Subcutaneous abdominal adipose tissue (tissue), 5 donors: Measurements from ENCODE around the gene ADAMTSL5.
"Not testable (repeated sequence)": the region's sequence is repeated elsewhere in the genome, so short reads cannot be mapped to it uniquely, and the experiment has no call there.

Experiments
- H3K27ac ChIP-seq: one replicate; pipeline ENCODE4 v1.7.0; 2013; ENCODE audit warnings: low read depth, mild to moderate bottlenecking, inconsistent platforms, low read length, moderate library complexity
- H3K27me3 ChIP-seq, 5 donors: one replicate each; pipeline ENCODE4 v1.7.0; 2013; ENCODE audit warnings: low read length in 5 of 5, inconsistent platforms in 1 of 5; ENCODE audit not compliant: control insufficient read depth in 5 of 5, insufficient read depth in 4 of 5
- H3K36me3 ChIP-seq, 5 donors: one replicate each; pipeline ENCODE4 v1.7.0; 2013; ENCODE audit warnings: low read length in 5 of 5; ENCODE audit not compliant: control insufficient read depth in 5 of 5, insufficient read depth in 5 of 5
- H3K4me1 ChIP-seq, 5 donors: one replicate each; pipeline ENCODE4 v1.7.0; 2013; ENCODE audit warnings: low read length in 5 of 5, mild to moderate bottlenecking in 3 of 5, moderate library complexity in 1 of 5; ENCODE audit not compliant: control insufficient read depth in 5 of 5, insufficient read depth in 5 of 5
- H3K4me3 ChIP-seq, 5 donors: one replicate each; pipeline ENCODE4 v1.7.0; 2013; ENCODE audit warnings: low read length in 5 of 5, low read depth in 1 of 5
- H3K9ac ChIP-seq, 5 donors: one replicate each; pipeline ENCODE4 v1.7.0; 2013; ENCODE audit warnings: low read length in 5 of 5, mild to moderate bottlenecking in 4 of 5, moderate library complexity in 3 of 5
- H3K9me3 ChIP-seq, 5 donors: one replicate each; pipeline ENCODE4 v1.7.0; 2013; ENCODE audit warnings: low read length in 5 of 5; ENCODE audit not compliant: control insufficient read depth in 5 of 5
- donor health status: healthy.
- donor health status: healthy.
- donor health status: healthy.
- donor health status: healthy.
- donor health status: healthy.

ADAMTSL5 gene

GRCh38 chr19:1524287-1524971 is 11.6 kb upstream of the ADAMTSL5 start:
- peaks cover 33 to 68% (median 57%) of the 10 kb centered on the region in 5 donors for H3K27me3 ChIP-seq
- H3K4me3 ChIP-seq, result no peak overlapping the region
- no peaks in the 10 kb centered on the region for H3K9me3 ChIP-seq

DNA sequence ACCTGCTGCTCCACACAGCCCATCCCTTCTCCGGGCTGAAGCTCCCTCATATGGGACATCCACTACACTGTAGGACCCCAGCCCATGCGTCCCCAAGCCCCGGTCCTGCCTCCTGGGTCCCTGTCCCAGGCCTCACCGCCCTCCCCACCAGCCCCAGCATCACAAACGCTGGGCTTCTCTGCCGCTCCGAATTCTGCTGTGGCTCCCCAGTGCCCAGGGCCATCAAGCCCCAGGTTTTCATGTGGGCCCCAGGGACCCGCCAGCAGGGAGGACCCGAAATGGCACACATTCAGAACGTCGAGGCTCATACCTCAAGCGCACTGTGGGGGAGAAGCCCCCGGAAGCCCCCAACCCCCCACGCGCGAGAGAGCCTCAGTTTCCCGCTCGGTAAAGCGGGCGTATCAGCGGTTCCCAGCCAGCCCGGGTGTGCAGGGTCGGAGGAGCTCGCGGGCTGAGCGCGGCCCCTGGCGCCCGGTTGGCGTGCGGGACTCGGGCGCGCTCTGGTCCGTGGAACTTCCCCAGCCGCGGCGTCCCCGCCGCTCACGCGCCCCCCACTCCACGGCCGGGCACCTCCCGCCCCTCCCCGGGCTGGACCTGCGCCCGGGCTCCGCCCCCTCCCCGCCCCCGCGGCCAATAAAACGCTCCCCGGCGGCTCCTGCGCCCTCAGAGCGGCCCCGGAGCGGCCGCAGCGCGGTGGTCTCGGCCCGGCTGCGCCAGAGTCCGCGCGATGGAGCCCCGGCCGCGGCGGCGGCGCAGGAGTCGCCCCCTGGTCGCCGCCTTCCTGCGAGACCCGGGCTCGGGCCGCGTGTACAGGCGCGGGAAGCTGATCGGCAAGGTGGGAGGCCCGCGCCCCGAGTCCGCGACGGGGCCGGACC is 10.8 kb upstream of the ADAMTSL5 start, which contains the start of gene PLK5:
Gene PLK5, plus strand, starts transcription at position 666 of the 875 bp plus-strand sequence. CDS start 2,920 bp downstream, outside the sequence.
- H3K27me3 ChIP-seq, result peaks cover 33 to 66% (median 55%) of the 10 kb centered on the region in 5 donors

More at GRCh38 chr19:1524287-1524971, 11.6 kb upstream of the ADAMTSL5 start:
- peaks cover 0 to 4% (median 3%) of the 10 kb centered on the region in 5 donors for H3K4me1 ChIP-seq
- H3K9ac ChIP-seq, result no peak overlapping the region
- no peaks in the 10 kb centered on the region for H3K36me3 ChIP-seq
- H3K27ac ChIP-seq, result no peak overlapping the region

GRCh38 chr19:1522838-1523237 is 10.0 kb upstream of the ADAMTSL5 start:
- H3K4me1 ChIP-seq, result peaks cover 0 to 4% (median 3%) of the 10 kb centered on the region in 5 donors
- H3K27me3 ChIP-seq, result peaks cover 31 to 72% (median 55%) of the 10 kb centered on the region in 5 donors
- H3K9me3 ChIP-seq, result no peaks in the 10 kb centered on the region
- H3K36me3 ChIP-seq, result no peaks in the 10 kb centered on the region
- no peak overlapping the region for H3K27ac ChIP-seq
- no peak overlapping the region for H3K9ac ChIP-seq
- H3K4me3 ChIP-seq, result no peak overlapping the region

More for the DNA sequence above, 10.8 kb upstream of the ADAMTSL5 start, which contains the start of gene PLK5:
- Histone ChIP-seq H3K4me3 (no peak within 1 kb of the TSS), H3K36me3 (no peaks in the 10 kb centered on the region), H3K9ac (no peak within 1 kb of the TSS), H3K4me1 (peaks cover 0 to 4% (median 3%) of the 10 kb centered on the region in 5 donors), H3K27ac (no peak within 1 kb of the TSS), H3K9me3 (no peaks in the 10 kb centered on the region)

- no peaks in the 10 kb centered on the region for H3K9me3 ChIP-seq
- no peak overlapping the region for H3K9ac ChIP-seq
- no peak overlapping the region for H3K4me3 ChIP-seq
- no peak overlapping the region for H3K27ac ChIP-seq
- no peaks in the 10 kb centered on the region for H3K36me3 ChIP-seq
- H3K4me1 ChIP-seq, result peaks cover 0 to 4% (median 3%) of the 10 kb centered on the region in 5 donors
- peaks cover 28 to 66% (median 50%) of the 10 kb centered on the region in 5 donors for H3K27me3 ChIP-seq
Observed at GRCh38 chr19:1522061-1522460, 9.2 kb upstream of the ADAMTSL5 start.

GRCh38 chr19:1521636-1522035 is 8.8 kb upstream of the ADAMTSL5 start:
- H3K9me3 ChIP-seq, result no peaks in the 10 kb centered on the region
- peaks cover 28 to 62% (median 48%) of the 10 kb centered on the region in 5 donors for H3K27me3 ChIP-seq
- no peak overlapping the region for H3K27ac ChIP-seq
- H3K4me3 ChIP-seq, result no peak overlapping the region
- no peak overlapping the region for H3K9ac ChIP-seq
- H3K4me1 ChIP-seq, result peaks cover 0 to 4% (median 3%) of the 10 kb centered on the region in 5 donors
- H3K36me3 ChIP-seq, result no peaks in the 10 kb centered on the region

- Histone ChIP-seq H3K9me3 (peaks cover 0 to 4% (median 3%) of the 10 kb centered on the region in 5 donors), H3K4me1 (peaks cover 0 to 4% (median 3%) of the 10 kb centered on the region in 5 donors), H3K4me3 (no peak overlapping the region), H3K27ac (no peak overlapping the region), H3K27me3 (peaks cover 16 to 61% (median 43%) of the 10 kb centered on the region in 5 donors), H3K36me3 (no peaks in the 10 kb centered on the region), H3K9ac (no peak overlapping the region)
Observed at GRCh38 chr19:1520203-1520780, 7.5 kb upstream of the ADAMTSL5 start.

GRCh38 chr19:1519802-1520201 is 7.0 kb upstream of the ADAMTSL5 start:
- H3K9ac ChIP-seq, H3K36me3 ChIP-seq, H3K27ac ChIP-seq, H3K9me3 ChIP-seq, H3K4me3 ChIP-seq, H3K4me1 ChIP-seq: not testable (repeated sequence)
- H3K27me3 ChIP-seq, result peaks cover 16 to 61% (median 43%) of the 10 kb centered on the region in 5 donors

GRCh38 chr19:1518471-1518870 is 5.7 kb upstream of the ADAMTSL5 start:
- Histone ChIP-seq H3K36me3 (no peaks in the 10 kb centered on the region), H3K27me3 (peaks cover 12 to 62% (median 41%) of the 10 kb centered on the region in 5 donors), H3K4me1 (peaks cover 0 to 2% (median 0%) of the 10 kb centered on the region in 5 donors), H3K4me3 (no peak overlapping the region), H3K27ac (no peak overlapping the region), H3K9ac (no peak overlapping the region), H3K9me3 (peaks cover 0 to 4% (median 3%) of the 10 kb centered on the region in 5 donors)

DNA sequence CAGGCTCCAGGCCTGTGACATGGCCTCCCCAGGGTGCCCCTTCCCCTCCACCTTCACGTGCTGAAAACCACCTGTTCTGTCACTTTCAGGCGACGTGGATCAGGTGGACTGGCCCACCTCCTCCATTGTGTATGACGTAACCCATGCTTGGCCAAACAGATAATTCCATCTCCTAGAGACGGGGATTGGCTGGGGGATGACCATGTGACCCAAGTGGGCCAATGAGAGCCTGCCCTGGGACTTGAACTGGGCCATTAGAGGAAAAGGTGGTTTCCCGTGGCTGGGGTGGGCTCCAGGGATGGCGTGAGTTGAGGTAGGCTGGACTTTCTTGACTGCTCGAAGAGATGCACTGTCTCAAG is 3.6 kb upstream of the ADAMTSL5 start:
- H3K9ac ChIP-seq, result no peak overlapping the region
- no peak overlapping the region for H3K27ac ChIP-seq
- H3K4me1 ChIP-seq, result peaks cover 0 to 11% (median 2%) of the 10 kb centered on the region in 5 donors
- peaks cover 14 to 60% (median 38%) of the 10 kb centered on the region in 5 donors for H3K27me3 ChIP-seq
- no peaks in the 10 kb centered on the region for H3K36me3 ChIP-seq
- H3K9me3 ChIP-seq, result peaks cover 0 to 4% (median 3%) of the 10 kb centered on the region in 5 donors
- no peak overlapping the region for H3K4me3 ChIP-seq
